Natural killer cell (primary cell): ENCODE data around the gene SRGAP2. TPM values are rescaled to one million over a fixed set of nuclear protein-coding genes. Genes with fewer than 3 reads are reported as not detected.
"Not testable (repeated sequence)": the region's sequence is repeated elsewhere in the genome, so short reads cannot be mapped to it uniquely, and the experiment has no call there.

Experiments used
- ATAC-seq, 3 donors: fragments of 150-1000 bp in 2 of 3; fragments of 200-7000 bp in 1 of 3; cut with Tn5 transposase; 1 replicate in 1 of 3; 2 replicates in 2 of 3; pipeline ENCODE4 v1.10.0; 2021; ENCODE audit warnings: mild to moderate bottlenecking in 2 of 3, moderate library complexity in 2 of 3
- DNase-seq, 2 donors: peaks; one replicate each; pipeline versions ENCODE4 v3.0.0 to v3.0.0-alpha.2; 2013 to 2021; ENCODE audit warnings: mixed read lengths in 1 of 2
- H3K27ac ChIP-seq: one replicate; pipeline ENCODE4 v1.5.1; 2013; ENCODE audit warnings: mild to moderate bottlenecking, low read length
- H3K27me3 ChIP-seq: one replicate; pipeline ENCODE4 v1.6.1; 2013; ENCODE audit warnings: low read length; ENCODE audit not compliant: control insufficient read depth, insufficient read depth
- H3K36me3 ChIP-seq: one replicate; pipeline ENCODE4 v1.6.1; 2013; ENCODE audit warnings: low read length; ENCODE audit not compliant: control insufficient read depth, insufficient read depth
- H3K4me1 ChIP-seq: one replicate; pipeline ENCODE4 v1.6.1; 2013; ENCODE audit warnings: low read length; ENCODE audit not compliant: control insufficient read depth, insufficient read depth
- H3K4me3 ChIP-seq: one replicate; pipeline ENCODE4 v1.5.1; 2013; ENCODE audit warnings: low read length
- H3K9me3 ChIP-seq: one replicate; pipeline ENCODE4 v1.6.1; 2013; ENCODE audit warnings: low read length; ENCODE audit not compliant: control insufficient read depth, insufficient read depth
- H3K27ac Mint-ChIP-seq, 2 donors: one replicate each; pipeline ENCODE4 v1.8.0; 2022; ENCODE audit warnings: mild to moderate bottlenecking in 2 of 2, mixed read lengths in 2 of 2, moderate library complexity in 1 of 2
- H3K27me3 Mint-ChIP-seq, 2 donors: one replicate each; pipeline ENCODE4 v1.8.0; 2022; ENCODE audit warnings: low read depth in 2 of 2, mixed read lengths in 2 of 2
- H3K36me3 Mint-ChIP-seq: one replicate; pipeline ENCODE4 v1.8.0; 2022; ENCODE audit warnings: mixed read lengths
- H3K4me1 Mint-ChIP-seq, 2 donors: one replicate each; pipeline ENCODE4 v1.8.0; 2022; ENCODE audit warnings: mixed read lengths in 2 of 2
- H3K4me3 Mint-ChIP-seq: one replicate; pipeline ENCODE4 v1.8.0; 2022; ENCODE audit warnings: mild to moderate bottlenecking, moderate library complexity, mixed read lengths
- H3K9me3 Mint-ChIP-seq, 2 donors: one replicate each; pipeline ENCODE4 v1.8.0; 2022; ENCODE audit warnings: mixed read lengths in 2 of 2
- WGBS: methylation state at CpG from one replicate; pipeline ENCODE4 v1.1.7; 2013; ENCODE audit warnings: missing lambda C conversion rate; ENCODE audit not compliant: insufficient coverage; 5-methylcytosine and 5-hydroxymethylcytosine counted together
- intact Hi-C: fragments of 100-400 bp; cut with micrococcal nuclease; formaldehyde crosslinking; loops from one replicate; pipeline ENCODE4 v1.14.2; 2022
- total RNA-seq, 4 donors: library from RNA; stranded (reverse); fragments of 120-200 nt in 1 of 4; gene quantifications; one replicate each; pipeline versions ENCODE4 v1.2.3 to v1.2.4, GENCODE V29; 2013 to 2022

The SRGAP2 gene
- total RNA-seq, 3 donors from 2014 or later (not counting 1 experiment from before 2014, with no cell fraction given) = 40.6 to 62.8 (median 56.0) TPM

DNA sequence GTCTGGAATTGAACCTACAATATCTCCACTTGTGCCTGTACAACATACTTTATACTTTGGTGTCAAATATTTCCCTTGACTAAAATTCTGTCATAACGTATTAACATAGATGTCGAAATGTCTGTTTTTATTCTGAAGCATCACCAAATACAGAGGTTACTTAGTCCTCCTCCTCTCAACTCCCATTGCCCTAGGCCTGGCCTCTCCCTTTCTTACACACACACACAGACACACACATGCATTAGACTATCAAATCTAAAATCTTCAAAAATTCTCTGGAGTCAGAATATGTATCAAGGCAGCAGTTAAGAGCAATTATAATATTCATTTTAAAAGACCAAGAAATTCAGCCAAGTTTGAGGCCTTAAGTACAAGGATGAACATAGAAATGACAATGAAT is 8.2 kb upstream of the SRGAP2 start:
- H3K9me3 ChIP-seq, H3K27me3 ChIP-seq, DNase-seq, H3K36me3 ChIP-seq, H3K4me1 ChIP-seq, H3K27me3 Mint-ChIP-seq, H3K27ac Mint-ChIP-seq, H3K9me3 Mint-ChIP-seq, H3K36me3 Mint-ChIP-seq, H3K4me3 ChIP-seq, H3K4me3 Mint-ChIP-seq, ATAC-seq, H3K27ac ChIP-seq, H3K4me1 Mint-ChIP-seq, intact Hi-C loops: not testable (repeated sequence)
- WGBS = no CpG with 5 or more reads among the region's 2 CpGs

DNA sequence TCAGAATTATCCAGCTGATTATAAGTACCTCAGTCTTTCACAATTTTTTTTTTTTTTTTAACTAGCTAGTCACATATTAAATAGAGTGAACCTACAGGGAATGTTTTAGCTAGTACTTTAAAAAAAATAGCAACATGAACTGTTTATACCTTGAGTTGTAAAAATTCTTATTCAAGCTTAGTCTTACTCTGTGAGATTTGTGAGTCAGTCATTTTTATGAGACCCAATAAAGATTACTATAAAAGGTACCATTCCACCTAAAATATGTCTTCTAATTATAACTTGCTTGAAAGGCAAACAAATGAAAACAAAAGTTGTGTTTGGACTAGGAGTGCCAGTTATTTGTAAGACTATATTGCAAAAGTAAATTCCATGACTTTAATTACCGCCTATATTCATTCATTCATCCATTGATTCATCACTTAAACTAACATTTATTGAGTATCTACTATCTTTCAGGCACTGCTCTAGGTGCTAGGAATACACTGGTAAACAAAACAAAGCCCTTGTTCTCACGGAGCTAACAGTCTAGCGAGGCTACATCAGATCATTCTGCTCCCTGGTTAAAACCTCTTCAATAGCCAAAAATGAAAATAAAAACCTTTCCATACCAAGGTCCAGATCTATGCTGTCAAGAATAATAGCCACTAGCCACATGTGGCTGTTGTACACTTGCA is 6.5 kb upstream of the SRGAP2 start:
- H3K4me3 Mint-ChIP-seq, H3K27me3 ChIP-seq, H3K36me3 Mint-ChIP-seq, H3K36me3 ChIP-seq, H3K27ac ChIP-seq, H3K27ac Mint-ChIP-seq, DNase-seq, H3K4me1 Mint-ChIP-seq, intact Hi-C loops, ATAC-seq, H3K4me1 ChIP-seq, H3K9me3 Mint-ChIP-seq, H3K9me3 ChIP-seq, H3K27me3 Mint-ChIP-seq, H3K4me3 ChIP-seq: not testable (repeated sequence)
- no CpG with 5 or more reads among the region's 3 CpGs for WGBS

- H3K9me3 ChIP-seq, H3K36me3 ChIP-seq, intact Hi-C loops, H3K27me3 ChIP-seq, H3K4me1 Mint-ChIP-seq, H3K4me1 ChIP-seq, H3K9me3 Mint-ChIP-seq, H3K36me3 Mint-ChIP-seq, H3K27me3 Mint-ChIP-seq: not testable (repeated sequence)
- peak within 1 kb of the TSS; percentile 63 to 83 for H3K27ac Mint-ChIP-seq
- peak; percentile 81 to 94 (median 82) for ATAC-seq
- peak within 1 kb of the TSS; percentile 58 for H3K27ac ChIP-seq
- H3K4me3 Mint-ChIP-seq = peak within 1 kb of the TSS; percentile 84
- peak within 1 kb of the TSS; percentile 55 for H3K4me3 ChIP-seq
- DNase-seq = peak; percentile 96 to 98
- under 1% methylated on average over 15 of the region's 36 CpGs for WGBS
Observed at GRCh38 chr1:206202789-206203363, 465 bp upstream of the SRGAP2 start, which contains the start of gene FAM72A. Gene FAM72A (minus strand): TSS chr1:206202839. CDS start chr1:206202025, 814 bp downstream.

GRCh38 chr1:206204159-206204511 is 794 bp downstream of the SRGAP2 start:
- H3K36me3 Mint-ChIP-seq, H3K36me3 ChIP-seq, H3K9me3 Mint-ChIP-seq, H3K4me1 Mint-ChIP-seq, H3K27ac Mint-ChIP-seq, H3K27me3 ChIP-seq, H3K27me3 Mint-ChIP-seq, H3K27ac ChIP-seq, H3K9me3 ChIP-seq, intact Hi-C loops, ATAC-seq, H3K4me1 ChIP-seq: not testable (repeated sequence)
- H3K4me3 Mint-ChIP-seq = peak overlapping the region; percentile 68
- no CpG with 5 or more reads among the region's 25 CpGs for WGBS
- DNase-seq = peak in 1 of 2 donors; percentile 15
- peak overlapping the region; percentile 28 for H3K4me3 ChIP-seq

GRCh38 chr1:206204871-206205270 is 1.5 kb downstream of the SRGAP2 start:
- H3K36me3 ChIP-seq, H3K4me1 Mint-ChIP-seq, H3K36me3 Mint-ChIP-seq, H3K9me3 ChIP-seq, H3K27me3 Mint-ChIP-seq, ATAC-seq, intact Hi-C loops, H3K27ac Mint-ChIP-seq, H3K27me3 ChIP-seq, H3K27ac ChIP-seq, H3K4me1 ChIP-seq, H3K9me3 Mint-ChIP-seq, H3K4me3 ChIP-seq: not testable (repeated sequence)
- DNase-seq = peak in 1 of 2 donors; percentile 5
- WGBS = 0% methylated on average over 16 of the region's 25 CpGs
- peak overlapping the region; percentile 76 for H3K4me3 Mint-ChIP-seq

DNA sequence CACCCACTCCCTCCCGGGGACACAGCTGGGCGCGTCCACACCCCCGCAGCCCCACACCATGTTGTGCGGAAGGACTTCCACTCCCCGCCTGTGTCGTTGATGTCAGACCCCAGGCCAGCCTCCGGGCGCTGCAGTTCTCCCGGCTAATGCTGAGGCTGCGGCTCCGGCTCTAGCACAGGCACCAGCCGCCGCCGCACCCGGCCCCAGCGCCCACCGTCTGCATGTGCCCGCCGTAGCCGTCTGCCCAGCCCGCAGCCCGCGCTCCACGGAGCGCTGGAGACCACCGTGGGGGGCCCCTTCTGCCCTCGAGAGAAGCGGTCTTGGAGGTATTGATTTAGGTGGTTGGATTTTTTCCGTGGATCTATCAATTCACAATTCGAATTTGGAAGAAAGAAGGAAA is 2.2 kb downstream of the SRGAP2 start:
- H3K27ac ChIP-seq, H3K9me3 Mint-ChIP-seq, H3K27me3 ChIP-seq, H3K36me3 Mint-ChIP-seq, ATAC-seq, H3K4me3 ChIP-seq, H3K36me3 ChIP-seq, H3K9me3 ChIP-seq, H3K27me3 Mint-ChIP-seq, intact Hi-C loops, H3K4me1 Mint-ChIP-seq, H3K27ac Mint-ChIP-seq, H3K4me1 ChIP-seq, H3K4me3 Mint-ChIP-seq: not testable (repeated sequence)
- DNase-seq = peak in 1 of 2 donors; percentile 16
- WGBS = no CpG with 5 or more reads among the region's 31 CpGs

- H3K9me3 ChIP-seq, DNase-seq, H3K4me3 ChIP-seq, H3K4me3 Mint-ChIP-seq, H3K9me3 Mint-ChIP-seq, H3K36me3 Mint-ChIP-seq, H3K27me3 Mint-ChIP-seq, H3K27ac Mint-ChIP-seq, ATAC-seq, H3K4me1 ChIP-seq, H3K27ac ChIP-seq, intact Hi-C loops, H3K36me3 ChIP-seq, H3K27me3 ChIP-seq, H3K4me1 Mint-ChIP-seq: not testable (repeated sequence)
- no CpG with 5 or more reads among the region's 1 CpG for WGBS
Observed at GRCh38 chr1:206210802-206211201, 7.5 kb downstream of the SRGAP2 start.
